NCI-H187 (cell line): ENCODE data around the gene ACOXL.

Experiments
- DNase-seq, 2 experiments: peaks; one replicate each; lab custom pipeline; 2025; lab: John Stamatoyannopoulos, UW

Gene ACOXL

DNA sequence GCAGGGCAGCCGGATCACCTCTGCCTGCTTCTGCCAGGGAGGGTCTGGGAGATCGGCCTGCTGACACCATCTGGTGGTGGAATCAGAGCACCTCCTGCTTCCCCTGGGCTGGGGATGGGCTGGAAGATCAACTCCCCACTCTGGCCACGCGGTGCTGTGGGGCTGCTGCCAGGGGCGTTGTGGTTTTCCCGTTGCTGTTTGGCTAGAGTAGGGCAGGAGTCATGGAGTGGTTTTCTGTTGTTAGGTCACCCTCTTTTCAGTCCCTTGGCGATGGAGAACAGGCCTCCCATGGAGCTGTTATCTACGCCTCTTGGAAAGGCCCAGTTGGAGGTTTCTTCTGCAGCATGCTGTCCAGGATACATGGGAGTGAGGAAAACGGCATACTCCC, 403.5 kb downstream of the ACOXL start:
- no peak for DNase-seq

DNA sequence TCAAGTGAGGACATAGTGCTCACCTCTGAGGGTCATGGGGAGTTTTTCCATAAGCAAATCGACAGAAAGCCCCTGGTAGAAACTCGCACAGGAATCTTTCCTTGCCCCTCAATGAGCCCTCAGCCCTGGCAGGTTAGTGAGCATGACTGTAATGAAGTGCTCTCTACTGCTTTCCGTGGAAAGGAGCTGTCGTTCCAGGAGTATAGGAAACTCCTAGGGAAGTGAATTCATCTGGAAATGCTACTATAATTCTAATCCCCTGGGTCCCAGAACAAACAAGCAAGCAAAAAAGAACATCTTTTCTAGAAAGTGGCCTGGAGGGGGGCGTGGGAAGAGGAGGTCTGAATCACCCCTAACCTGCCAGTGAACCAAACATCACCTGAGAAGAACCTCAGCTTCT, 406.5 kb downstream of the ACOXL start:
- DNase-seq: no peak

GRCh38 chr2:111139637-111140317, 407.4 kb downstream of the ACOXL start:
- DNase-seq: no peak

GRCh38 chr2:111140815-111141214, 408.4 kb downstream of the ACOXL start:
- DNase-seq: no peak

GRCh38 chr2:111142101-111142500, 409.7 kb downstream of the ACOXL start:
- DNase-seq: no peak

DNA sequence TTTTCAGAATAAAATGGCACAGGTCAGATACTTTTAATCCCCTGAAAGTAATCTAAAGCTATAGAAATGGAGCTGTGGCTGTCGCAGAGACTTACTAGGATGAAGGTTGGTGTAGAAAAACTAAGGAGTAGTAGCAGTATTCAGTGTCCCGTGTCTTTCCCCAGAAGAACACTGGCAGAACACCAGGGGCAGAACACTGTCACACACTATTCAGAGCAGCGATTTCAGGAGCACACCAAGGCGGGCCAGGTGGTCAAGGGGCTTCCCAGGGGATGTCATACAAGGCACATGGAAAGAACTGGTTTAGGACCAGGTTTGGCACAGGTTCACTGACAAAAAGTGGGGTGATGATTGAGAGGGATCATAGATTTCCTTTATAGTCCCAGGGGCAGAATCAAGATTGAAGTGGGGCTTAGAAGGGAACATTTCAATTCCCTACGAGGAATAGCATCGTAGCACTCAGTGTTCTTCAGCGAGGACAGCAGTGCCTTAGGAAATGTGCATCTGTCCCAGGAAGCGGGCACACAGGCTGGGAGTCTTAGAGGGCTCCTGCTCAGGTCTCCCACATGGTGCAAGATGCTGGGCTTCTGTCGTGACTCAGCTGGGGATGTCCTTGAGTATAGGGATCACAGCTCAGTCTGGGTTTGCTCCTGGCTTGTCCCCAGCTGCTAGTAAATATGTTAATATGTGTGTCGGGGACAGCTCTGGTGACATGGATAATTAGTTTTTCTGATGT, 410.9 kb downstream of the ACOXL start:
- no peak for DNase-seq

DNA sequence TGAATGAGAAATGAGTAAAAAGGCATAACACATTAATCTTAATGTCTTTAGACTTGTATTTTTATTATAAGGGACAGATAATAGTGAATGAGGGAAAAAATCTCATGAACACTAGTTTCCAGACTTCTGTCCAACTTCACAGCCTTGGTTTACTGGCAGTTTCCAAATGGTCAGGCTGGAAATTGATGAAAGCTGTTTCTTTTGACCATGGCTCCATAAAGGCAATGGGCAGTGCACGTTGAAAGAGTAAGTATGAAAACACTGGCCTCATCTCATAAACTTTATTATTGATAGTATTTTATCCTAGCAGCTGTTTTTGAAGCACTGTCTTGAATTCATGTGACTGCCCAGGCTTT, 411.4 kb downstream of the ACOXL start:
- DNase-seq: no peak

DNA sequence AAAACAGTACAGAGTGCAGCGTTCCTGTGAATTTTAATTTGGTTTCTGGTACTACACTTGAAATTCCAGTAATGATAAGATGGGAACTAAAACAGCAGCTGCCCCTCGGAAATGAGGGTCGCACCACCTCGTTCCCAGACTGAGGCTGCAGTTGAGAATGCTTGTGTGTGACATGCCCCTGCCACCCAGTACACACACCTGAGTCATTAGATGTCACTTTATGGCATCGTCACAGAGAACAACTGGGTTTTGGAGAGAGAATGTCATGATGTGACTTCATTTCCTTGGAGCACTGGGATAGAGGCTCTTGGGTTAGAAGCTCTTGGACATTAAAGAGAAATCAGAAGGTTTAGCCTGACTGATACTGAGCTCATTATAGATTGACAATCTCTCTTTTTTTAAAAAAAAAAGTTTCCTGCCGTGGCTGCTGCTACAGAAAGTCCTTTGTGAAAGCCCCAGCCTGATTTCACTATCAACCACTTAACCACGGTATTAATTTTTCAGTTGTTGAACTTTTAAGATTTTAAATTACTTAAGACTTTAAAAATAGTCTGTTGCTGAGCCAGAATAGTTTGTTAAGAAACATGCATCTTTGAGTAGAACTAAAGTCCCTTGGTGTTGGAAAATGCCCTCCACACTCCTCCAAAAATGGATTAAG, 412.9 kb downstream of the ACOXL start:
- no peak for DNase-seq

GRCh38 chr2:111145951-111146350, 413.6 kb downstream of the ACOXL start:
- DNase-seq: no peak

GRCh38 chr2:111148225-111148873, 416.0 kb downstream of the ACOXL start:
- no peak for DNase-seq

DNA sequence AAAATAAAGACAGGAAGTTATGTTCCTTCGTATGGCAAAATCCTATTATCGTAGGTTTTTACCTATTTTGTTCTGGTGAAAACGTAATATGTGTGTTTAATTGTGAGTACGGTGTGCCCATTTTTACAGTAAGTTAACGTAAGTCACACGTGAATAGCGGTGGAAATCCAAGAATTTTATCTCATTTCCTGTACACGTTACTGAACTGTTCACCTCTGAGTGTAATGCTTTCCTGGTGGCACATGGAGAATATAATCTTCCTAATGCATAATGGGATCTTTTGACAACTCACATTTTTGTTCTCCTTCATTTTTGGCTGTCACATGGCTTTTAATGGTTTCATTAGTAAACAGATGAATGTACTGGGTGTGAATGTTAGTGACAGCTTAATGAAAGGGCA, 416.6 kb downstream of the ACOXL start:
- no peak for DNase-seq

GRCh38 chr2:111149882-111150455, 417.6 kb downstream of the ACOXL start:
- DNase-seq: no peak

DNA sequence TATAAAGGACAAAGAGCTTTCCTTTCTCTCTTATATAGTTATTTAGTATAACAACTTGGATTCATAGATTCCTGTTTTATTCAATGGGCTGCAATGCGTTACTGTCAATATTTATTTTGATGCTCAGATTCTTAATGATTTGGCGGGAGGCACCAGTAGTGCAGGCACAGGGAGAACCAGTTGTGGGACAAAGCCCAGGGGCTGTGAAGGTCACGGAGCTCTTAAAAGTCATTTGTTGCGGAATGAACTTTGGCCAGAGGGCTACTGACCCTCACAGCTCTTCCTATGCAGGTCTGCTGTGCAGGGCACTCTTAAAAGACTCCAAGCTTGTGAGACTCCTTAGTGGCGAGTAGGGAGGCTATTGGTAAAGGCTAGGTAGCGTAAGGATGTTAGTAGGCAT, 422.4 kb downstream of the ACOXL start:
- no peak for DNase-seq

- no peak for DNase-seq
Measured at GRCh38 chr2:111155610-111156009, 423.2 kb downstream of the ACOXL start.

DNA sequence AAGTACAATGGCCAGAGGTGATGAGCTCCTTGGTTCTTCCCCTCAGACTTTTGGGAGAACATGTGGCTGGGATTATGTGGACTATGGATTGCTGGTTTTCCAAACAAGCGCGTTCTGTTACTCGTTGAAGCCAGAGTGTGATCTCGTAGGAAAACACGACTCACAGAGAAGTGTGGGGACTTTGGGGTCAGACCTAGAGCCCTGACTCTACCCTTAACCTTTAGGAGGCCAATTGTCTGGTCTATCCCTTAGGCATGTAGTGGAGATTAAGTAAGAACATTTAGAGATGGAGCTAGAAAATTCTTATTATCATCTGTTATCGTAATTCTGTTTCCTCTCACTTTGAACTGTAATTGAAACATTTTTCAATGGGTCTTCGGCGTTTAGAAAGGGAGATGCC, 424.2 kb downstream of the ACOXL start:
- no peak for DNase-seq

DNA sequence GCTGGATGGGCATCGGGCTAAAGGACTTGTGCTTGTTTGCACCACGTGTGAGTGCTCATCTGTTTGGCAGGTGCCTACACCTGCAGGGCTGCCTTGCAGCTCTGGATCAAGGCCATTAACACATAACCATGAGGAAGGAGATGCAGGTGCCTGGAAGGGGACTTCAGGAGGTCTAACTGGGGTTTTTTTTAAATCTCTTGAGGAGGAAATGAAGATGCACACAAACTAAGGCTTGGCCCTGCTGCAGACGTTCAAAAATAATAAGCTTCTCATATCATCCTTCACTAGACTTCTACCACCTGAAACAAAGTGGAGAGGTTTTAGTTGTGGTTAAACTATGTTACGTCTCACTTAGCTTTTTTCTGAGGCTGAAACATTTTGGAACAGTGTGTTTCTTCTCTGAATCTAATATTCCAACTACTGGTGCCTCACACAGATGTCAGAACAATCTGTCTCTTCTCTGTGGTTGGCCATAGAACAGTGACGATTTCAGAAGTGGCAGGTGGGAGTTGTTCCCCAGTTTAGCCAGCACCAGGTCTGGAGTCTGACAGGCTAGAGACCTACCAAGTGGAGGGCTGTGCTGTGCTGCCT, 424.8 kb downstream of the ACOXL start:
- no peak for DNase-seq

GRCh38 chr2:111157798-111158197, 425.4 kb downstream of the ACOXL start:
- DNase-seq: no peak

DNA sequence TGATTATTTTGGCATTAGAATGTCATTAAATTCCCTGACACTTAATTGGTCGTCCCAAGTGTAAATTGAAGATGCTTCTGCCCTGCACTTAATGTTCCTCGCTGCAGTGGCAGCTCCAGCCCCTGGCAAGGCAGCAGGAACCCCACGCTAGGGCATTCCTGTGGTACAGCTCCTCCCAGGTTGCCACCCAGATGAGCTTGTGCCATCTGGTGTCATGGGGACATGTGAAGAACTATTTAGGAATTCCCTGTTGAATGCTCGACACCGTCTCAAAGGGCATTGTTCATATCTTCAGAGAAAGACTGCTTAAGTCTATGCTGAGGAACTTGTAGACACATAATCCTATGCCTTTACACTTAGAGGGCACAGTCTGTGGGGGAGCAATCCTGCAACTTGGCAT, 427.3 kb downstream of the ACOXL start:
- no peak for DNase-seq

GRCh38 chr2:111160758-111161157, 428.4 kb downstream of the ACOXL start:
- DNase-seq: no peak

- DNase-seq: no peak
Measured at GRCh38 chr2:111161971-111162370, 429.6 kb downstream of the ACOXL start.

DNA sequence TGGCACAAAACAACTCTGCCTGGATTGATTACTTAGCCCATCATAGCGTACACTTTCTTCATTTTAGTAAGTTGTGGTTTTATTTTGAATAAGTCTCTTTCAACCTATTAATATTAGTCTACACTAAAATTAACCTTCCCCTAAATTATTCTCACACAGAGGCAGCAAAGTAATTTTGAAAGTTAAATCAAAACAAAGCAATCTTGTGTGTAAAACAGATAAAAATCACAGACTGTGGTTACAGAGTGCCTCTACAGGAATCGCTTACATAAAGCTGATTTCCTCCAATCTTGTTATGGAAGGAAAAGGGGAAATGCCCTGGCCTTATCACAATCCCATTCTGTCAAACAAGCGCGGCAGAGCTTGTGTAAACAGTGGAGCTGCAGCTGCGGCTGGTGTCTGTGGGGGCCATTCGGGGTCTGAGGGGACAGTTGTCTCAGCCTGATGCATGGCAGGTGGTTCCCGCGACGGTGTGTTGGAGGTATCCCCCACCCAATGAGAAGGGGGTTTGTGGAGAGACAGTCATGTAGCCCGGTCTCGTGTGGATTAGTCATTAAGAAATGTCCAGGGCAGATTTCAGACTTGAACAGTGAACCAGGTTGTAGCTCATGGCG, 430.5 kb downstream of the ACOXL start:
- no peak for DNase-seq

DNA sequence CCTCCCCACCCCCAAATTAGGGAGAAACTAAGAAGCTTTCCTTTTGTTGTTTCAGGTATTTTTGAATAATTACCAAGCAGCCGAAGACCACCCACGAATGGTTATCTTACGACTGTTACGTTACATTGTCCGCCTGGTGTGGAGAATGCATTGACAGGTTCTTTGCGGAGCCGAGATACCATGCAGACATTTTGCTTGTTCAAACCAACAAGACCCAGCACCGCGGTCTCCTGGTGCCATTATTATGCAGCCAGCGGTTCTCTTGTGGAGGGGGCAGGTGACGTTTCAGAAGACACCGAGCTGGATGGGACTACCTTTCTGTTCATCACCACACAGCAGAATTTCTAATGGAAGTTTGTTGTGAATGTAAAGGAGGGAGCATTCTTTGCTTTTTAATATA, 431.7 kb downstream of the ACOXL start:
- DNase-seq: no peak
